ENCODE results near the gene TMEM185A. TPM values are rescaled to one million over a fixed set of nuclear protein-coding genes. Genes with fewer than 3 reads are reported as not detected.
A peak's percentile ranks its signal among the peaks of the same experiment; 100 is the strongest.
"Not testable (repeated sequence)": the region's sequence is repeated elsewhere in the genome, so short reads cannot be mapped to it uniquely, and the experiment has no call there.

Gene TMEM185A
- total RNA-seq, result 10 to 100 TPM; 18.5 to 28.8 (median 22.1) TPM

DNA sequence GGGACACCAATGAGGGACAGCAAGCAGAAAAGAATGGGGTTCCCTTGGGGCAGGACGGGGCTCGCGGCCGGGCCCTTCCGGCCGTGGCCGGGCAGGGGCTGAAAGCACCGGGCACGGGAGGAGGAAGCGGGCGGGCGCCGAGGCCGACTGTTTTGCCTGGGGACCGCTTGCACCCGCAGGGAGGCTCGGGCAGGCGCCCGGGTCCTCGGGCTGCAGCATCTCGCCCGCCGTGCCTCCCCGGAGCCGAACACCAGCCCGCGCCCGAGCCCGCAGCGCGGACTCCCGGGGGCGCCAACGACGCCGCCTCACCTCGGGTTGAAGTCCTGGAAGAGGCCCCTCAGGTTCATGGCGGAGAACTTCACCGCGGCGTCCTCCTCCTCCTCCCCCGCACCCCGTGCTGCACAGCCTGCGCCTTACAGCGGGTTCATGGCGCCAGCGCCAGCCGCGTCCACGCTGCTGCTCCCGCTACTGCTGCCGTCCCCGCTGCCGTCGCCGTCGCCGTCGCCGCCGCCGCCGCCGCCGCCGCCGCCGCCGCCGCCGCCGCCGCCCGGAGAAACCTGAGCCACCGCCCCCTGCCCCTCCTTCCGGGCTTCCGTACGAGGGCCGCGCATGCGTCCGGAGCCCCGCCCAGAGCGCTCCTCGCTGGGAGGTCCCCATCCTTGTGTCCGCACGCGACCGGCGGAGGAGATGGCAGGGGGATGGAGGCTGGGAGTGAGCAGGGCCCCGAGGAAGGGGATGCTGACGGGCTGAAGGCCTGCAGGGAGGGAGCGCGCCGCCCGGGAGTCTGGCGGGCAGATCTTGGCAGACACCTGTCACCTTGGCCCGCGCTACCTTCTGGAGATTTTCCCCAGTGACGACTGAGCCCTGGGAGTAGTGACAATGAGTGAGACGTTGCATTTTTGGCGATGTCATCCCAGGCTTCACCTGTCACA is at the start of gene TMEM185A:
Gene TMEM185A, minus strand, starts transcription at position 559 of the 932 bp plus-strand sequence. Its CDS starts 212 bp downstream, at position 347.
- peak; percentile 36 to 93 for DNase-seq (ENCODE audit: low spot score in 2 of 2)
- TF ChIP-seq POLR2A (IDR thresholded peaks at IDR 0.05), result no peak
- TF ChIP-seq, protein P1, sequence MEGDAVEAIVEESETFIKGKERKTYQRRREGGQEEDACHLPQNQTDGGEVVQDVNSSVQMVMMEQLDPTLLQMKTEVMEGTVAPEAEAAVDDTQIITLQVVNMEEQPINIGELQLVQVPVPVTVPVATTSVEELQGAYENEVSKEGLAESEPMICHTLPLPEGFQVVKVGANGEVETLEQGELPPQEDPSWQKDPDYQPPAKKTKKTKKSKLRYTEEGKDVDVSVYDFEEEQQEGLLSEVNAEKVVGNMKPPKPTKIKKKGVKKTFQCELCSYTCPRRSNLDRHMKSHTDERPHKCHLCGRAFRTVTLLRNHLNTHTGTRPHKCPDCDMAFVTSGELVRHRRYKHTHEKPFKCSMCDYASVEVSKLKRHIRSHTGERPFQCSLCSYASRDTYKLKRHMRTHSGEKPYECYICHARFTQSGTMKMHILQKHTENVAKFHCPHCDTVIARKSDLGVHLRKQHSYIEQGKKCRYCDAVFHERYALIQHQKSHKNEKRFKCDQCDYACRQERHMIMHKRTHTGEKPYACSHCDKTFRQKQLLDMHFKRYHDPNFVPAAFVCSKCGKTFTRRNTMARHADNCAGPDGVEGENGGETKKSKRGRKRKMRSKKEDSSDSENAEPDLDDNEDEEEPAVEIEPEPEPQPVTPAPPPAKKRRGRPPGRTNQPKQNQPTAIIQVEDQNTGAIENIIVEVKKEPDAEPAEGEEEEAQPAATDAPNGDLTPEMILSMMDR (IDR thresholded peaks at IDR 0.05), result no peak
- peak within 1 kb of the TSS; percentile 42 for H3K4me3 ChIP-seq (ENCODE audit: low read depth, poor library complexity, severe bottlenecking)
- WGBS, 2 donors, result 48% methylated on average over 87 of the region's 102 CpGs; no CpG with 5 or more reads in 1 of the 2 donors
- intact Hi-C loops (cut with DNase I; ENCODE audit: low total_unique reads), result no loop called here

DNA sequence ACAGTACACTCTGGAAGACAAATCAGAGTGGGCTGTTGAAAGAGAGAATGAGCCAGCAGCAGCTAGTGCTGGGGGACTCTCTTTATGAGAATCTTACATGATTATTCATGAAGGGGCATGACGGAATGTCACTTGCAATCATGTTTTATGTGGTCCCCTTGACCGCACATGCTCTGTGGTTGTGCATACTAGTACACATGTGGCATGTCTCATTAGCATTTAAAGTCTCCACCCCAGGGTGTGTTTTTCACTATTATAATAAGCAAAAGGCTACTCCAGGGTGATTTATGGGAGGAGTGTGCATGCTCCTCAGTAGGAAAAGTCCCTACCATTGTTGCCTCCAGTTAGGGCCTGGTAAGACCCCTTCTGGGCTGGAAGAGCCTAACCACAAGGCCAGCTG is 49.6 kb upstream of the TMEM185A start:
- intact Hi-C loops (cut with DNase I; ENCODE audit: low total_unique reads), result no loop called here
- WGBS, 2 donors, result 91 to 100% methylated on average over 1 to 2 of the region's 2 CpGs
- no peak for TF ChIP-seq POLR2A (IDR thresholded peaks at IDR 0.05)
- TF ChIP-seq, protein P1 (IDR thresholded peaks at IDR 0.05), result no peak
- DNase-seq (ENCODE audit: low spot score in 2 of 2), result no peak
- no peak overlapping the region for H3K4me3 ChIP-seq (ENCODE audit: low read depth, poor library complexity, severe bottlenecking)

DNA sequence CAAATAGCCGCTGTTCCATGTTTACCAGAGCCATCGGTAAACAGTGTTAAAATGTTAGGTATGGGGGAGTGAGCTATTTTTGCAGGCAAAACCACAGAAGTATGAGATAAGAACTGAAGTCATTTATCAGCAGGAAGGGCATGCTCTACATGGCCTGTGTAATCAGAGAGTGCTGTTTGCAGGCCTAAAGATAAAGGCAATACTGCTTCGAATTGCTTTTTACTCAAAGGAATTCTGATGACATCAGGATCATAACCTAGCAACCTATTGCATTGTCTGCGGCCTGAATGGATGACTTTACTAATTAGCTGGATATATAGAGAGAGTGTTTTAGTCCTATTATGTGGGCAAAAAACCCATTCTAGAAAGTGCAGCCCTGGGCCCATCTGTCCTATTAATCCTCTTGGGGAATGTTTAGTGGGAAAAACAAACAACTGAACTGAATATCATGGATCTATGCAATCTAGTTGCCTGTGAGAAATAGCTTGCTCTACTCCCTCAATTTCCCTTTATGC is 47.6 kb upstream of the TMEM185A start:
- DNase-seq (ENCODE audit: low spot score in 2 of 2); H3K4me3 ChIP-seq (ENCODE audit: low read depth, poor library complexity, severe bottlenecking); intact Hi-C loops (cut with DNase I; ENCODE audit: low total_unique reads): not testable (repeated sequence)
- WGBS, 2 donors, result no CpG with 5 or more reads among the region's 4 CpGs

DNA sequence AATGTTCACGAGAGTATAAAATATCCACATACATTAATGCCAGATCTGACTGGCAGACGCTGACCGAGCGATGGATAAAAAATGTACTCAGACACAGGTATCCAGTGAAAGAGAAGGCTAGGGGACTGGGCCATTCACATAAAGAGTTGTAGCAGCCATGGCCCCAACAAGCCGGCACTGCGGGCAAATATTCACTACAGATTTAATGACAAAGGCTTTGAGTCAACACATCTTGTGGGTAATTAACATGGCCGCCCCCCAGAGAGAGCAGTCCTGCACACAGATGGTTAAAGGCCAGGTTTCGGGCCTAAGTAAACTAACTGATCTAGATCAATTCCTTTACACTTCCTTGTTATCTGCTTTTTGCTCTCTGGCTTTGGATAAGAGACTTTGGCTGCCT is 44.0 kb upstream of the TMEM185A start:
- intact Hi-C loops (cut with DNase I; ENCODE audit: low total_unique reads); DNase-seq (ENCODE audit: low spot score in 2 of 2); H3K4me3 ChIP-seq (ENCODE audit: low read depth, poor library complexity, severe bottlenecking): not testable (repeated sequence)
- WGBS, 2 donors, result 66 to 79% methylated on average over 4 of the region's 8 CpGs

DNA sequence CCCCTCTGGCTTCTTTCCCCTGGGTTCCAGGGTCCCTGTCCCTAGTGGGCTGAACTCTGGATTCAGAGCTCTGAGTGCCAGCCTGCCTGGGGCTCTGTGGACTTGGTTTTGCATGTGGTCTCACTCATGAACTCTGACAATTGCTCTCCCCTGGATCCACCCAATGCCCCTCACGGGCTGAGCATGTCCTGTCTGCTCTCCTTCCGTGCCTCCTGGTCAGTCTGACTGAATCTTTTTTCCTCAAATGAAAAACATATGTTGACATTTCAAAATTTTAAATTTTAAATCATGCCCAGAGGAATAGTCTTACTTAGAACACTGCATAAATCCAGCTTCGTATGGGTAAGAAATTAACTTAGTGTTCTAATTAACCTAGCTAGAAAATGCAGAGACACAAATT is 43.5 kb upstream of the TMEM185A start:
- WGBS, 2 donors, result no CpG with 5 or more reads among the region's 3 CpGs
- intact Hi-C loops (cut with DNase I; ENCODE audit: low total_unique reads); DNase-seq (ENCODE audit: low spot score in 2 of 2); H3K4me3 ChIP-seq (ENCODE audit: low read depth, poor library complexity, severe bottlenecking): not testable (repeated sequence)

DNA sequence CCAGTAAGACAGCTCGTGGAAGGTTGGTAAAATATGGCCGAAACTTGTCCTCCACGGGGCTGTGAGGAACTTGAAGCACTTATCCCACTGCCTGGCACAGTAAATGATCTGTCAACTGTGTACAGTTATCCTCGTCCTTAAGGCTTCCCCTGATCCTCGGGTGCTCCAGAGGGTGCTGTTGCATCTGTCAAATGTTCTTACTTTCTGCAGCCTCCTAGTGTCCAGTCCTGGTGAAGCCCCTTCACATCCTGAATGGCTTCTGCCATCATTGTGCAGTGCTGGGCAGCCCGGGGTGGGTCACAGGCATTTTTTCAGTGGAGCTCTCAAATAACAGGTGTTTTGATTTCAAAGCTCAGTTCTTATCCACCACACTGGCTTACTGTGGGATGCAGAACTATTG is 29.0 kb upstream of the TMEM185A start:
- H3K4me3 ChIP-seq (ENCODE audit: low read depth, poor library complexity, severe bottlenecking); DNase-seq (ENCODE audit: low spot score in 2 of 2); intact Hi-C loops (cut with DNase I; ENCODE audit: low total_unique reads): not testable (repeated sequence)
- WGBS, 2 donors, result no CpG with 5 or more reads among the region's 6 CpGs

DNA sequence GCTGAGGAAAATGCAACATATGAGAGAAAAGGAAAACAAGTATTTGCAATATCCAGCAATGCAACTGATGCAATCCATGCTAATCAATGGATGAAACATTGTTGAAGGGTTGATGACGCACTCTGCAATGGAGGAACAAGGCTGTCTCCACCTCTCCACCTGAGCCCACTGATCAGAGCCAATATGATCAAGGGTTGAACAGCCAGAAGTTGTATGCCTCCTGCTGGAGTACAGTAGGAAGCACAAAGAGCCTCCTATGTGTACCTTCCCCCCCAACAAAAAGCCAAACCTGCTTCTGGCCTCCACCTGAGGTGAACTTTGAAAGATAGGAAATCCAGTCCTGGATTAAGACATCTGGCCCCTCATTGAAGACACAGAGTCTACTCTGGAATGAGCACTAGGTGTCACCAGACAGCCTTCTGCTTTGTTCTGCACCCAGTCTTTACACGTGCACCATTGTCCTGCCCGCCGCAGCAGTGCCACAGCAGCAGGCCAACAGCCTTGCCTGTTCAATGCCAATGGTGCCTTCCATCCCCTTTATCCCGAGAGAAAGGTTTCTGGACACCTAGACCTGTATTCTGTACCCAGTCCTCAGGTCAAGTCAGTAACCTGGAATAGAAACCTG is 24.8 kb upstream of the TMEM185A start:
- H3K4me3 ChIP-seq (ENCODE audit: low read depth, poor library complexity, severe bottlenecking); intact Hi-C loops (cut with DNase I; ENCODE audit: low total_unique reads); DNase-seq (ENCODE audit: low spot score in 2 of 2): not testable (repeated sequence)
- no CpG with 5 or more reads among the region's 5 CpGs for WGBS, 2 donors

DNA sequence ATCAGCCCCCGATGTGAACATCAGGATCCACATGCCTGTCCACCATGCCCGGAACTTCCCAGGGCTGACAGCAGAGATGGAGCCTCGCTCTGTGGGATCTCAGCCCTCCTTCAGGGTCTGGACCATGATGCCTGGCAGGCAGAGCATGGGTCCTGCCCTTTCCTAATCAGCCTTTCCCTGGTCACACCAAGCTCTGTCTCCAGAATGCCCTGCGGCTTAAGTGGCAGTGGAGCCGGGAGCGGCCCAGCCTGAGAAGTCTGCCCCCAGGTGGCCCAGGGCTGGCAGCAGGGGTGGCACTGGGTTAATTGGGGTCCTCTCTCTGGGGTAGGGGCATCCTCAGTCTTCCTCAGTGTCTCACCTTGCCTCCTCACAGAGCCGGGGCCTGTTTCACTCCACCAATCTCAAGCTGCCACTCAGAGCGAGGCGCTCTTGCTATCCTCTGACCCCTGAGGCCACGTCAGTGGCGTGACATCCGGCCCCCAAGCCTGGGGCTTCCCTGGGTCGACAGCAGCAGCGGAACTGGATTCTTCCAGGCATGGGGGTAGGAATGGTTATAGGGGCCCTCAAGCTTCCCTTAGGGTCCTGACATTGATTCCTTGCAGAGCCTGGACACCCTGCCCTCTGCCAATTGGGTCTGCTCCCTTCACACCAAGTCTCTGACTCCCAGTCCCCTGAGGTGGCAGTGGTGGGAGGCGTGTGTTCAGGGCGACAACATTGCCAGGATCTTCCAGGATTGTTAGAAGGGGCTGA is 20.8 kb upstream of the TMEM185A start:
- no peak for TF ChIP-seq POLR2A (IDR thresholded peaks at IDR 0.05)
- TF ChIP-seq, protein P1 (IDR thresholded peaks at IDR 0.05), result no peak
- no peak for DNase-seq (ENCODE audit: low spot score in 2 of 2)
- 74 to 83% methylated on average over 11 to 16 of the region's 16 CpGs for WGBS, 2 donors
- intact Hi-C loops (cut with DNase I; ENCODE audit: low total_unique reads), result no loop called here
- no peak overlapping the region for H3K4me3 ChIP-seq (ENCODE audit: low read depth, poor library complexity, severe bottlenecking)
